Measurements from ENCODE around the gene CEACAM16. TPM values are rescaled to one million over a fixed set of nuclear protein-coding genes. Genes with fewer than 3 reads are reported as not detected.
"Not testable (repeated sequence)": the region's sequence is repeated elsewhere in the genome, so short reads cannot be mapped to it uniquely, and the experiment has no call there.

CEACAM16 gene
- total RNA-seq, 1 donor from 2014 or later: 0.12 TPM

DNA sequence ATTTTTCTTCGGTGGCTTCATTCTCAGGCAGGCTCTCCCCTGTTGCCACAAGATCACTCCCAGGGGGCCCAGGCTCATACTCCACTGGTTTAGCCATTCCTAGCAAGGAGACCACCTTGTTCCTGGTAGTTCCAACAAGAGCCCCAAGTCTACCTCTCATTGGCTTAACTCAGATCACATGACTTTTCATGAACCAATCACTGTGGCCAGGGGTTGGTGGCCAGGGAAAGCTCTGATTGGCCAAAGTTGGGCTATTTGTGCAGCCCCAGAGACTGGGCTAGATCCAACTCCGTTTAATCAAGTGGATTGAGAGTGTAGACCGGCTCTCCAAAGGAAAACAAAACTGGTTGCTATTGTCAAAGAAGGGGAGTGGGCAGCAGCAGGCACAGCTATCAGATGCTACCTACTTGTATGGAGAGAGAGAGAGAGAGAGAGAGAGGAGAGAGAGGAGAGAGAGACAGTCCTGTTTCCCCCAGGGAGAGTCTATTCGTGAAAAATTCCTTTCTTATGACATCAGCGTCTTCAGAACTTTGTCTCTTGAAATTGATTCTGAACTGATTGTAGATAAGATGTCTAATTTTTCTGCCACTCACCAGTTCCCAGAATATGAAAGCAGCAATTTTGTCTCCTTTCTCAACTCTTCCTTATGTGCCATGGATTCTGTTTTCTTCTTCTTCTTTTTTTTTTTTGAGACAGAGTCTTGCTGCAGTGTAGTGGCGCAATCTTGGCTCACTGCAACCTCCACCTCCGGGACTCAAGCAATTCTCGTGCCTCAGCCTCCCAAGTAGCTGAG lies 21.7 kb upstream of the CEACAM16 start:
- DNase-seq (ENCODE audit: low spot score): no peak

- no peak for DNase-seq (ENCODE audit: low spot score)
Observed at GRCh38 chr19:44680536-44680935, 18.4 kb upstream of the CEACAM16 start.

- no peak for DNase-seq (ENCODE audit: low spot score)
Observed at GRCh38 chr19:44681992-44682790, 16.8 kb upstream of the CEACAM16 start.

GRCh38 chr19:44682807-44683206 lies 16.1 kb upstream of the CEACAM16 start:
- DNase-seq (ENCODE audit: low spot score): no peak

- DNase-seq (ENCODE audit: low spot score): no peak
Observed at GRCh38 chr19:44683434-44684210, 15.3 kb upstream of the CEACAM16 start.

- DNase-seq (ENCODE audit: low spot score): not testable (repeated sequence)
Observed at GRCh38 chr19:44684396-44684795, 14.6 kb upstream of the CEACAM16 start.

GRCh38 chr19:44684892-44685863 lies 13.8 kb upstream of the CEACAM16 start:
- DNase-seq (ENCODE audit: low spot score): peak; percentile 29

DNA sequence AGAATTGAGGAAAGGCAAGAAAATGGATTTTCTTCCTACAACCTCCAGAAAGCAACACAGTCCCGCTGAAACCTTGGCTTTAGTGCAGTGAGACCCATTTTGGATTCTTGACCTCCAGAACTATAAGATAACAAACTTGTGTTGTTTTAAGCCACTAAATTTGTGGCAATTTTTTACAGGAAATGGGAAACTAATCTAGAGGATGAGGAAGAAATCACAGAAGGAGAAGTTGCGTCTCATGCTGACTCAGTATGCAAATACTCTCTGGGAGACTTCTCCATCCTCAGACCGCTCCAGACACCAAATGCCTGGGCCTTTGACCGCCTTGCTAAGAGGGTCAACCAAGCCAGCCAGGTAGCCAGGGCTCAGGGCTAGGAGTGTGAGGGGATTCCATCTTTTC lies 13.1 kb upstream of the CEACAM16 start:
- DNase-seq (ENCODE audit: low spot score): no peak

- DNase-seq (ENCODE audit: low spot score): no peak
Observed at GRCh38 chr19:44686896-44687295, 12.1 kb upstream of the CEACAM16 start.

- no peak for DNase-seq (ENCODE audit: low spot score)
Observed at GRCh38 chr19:44687888-44688287, 11.1 kb upstream of the CEACAM16 start.

- DNase-seq (ENCODE audit: low spot score): peak; percentile 68
Observed at GRCh38 chr19:44689290-44690130, 9.4 kb upstream of the CEACAM16 start.

DNA sequence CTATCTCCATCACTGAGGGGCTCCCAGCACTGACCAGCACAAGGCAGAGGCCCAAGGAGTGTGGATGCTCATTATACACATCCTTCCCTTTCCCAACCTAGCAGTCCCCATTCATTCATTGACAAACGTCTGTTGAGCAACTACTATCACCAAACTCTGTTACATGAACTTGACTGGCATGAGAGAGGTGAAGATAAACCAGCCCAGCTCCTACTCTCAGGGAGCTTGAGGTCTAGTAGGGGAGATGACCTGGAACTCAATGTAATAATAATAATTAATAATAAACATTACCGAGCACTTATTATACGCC lies 8.9 kb upstream of the CEACAM16 start:
- DNase-seq (ENCODE audit: low spot score): no peak

DNA sequence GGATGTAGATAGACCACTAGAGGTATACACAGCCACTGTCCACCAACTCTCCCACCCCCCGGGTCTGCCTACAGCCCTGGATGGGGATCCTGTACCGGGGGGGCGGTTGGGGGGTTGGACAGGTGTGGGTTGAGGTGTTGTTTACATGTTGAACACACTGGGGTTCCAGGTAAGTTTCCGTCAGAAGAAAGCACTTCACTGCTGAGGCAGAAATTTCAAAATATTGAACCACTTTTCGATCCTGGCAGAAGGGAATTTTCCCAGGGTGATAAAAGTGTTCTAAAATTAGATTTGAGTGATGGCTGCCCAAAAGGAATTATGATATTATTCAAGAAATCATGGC lies 6.6 kb upstream of the CEACAM16 start:
- DNase-seq (ENCODE audit: low spot score): no peak

DNA sequence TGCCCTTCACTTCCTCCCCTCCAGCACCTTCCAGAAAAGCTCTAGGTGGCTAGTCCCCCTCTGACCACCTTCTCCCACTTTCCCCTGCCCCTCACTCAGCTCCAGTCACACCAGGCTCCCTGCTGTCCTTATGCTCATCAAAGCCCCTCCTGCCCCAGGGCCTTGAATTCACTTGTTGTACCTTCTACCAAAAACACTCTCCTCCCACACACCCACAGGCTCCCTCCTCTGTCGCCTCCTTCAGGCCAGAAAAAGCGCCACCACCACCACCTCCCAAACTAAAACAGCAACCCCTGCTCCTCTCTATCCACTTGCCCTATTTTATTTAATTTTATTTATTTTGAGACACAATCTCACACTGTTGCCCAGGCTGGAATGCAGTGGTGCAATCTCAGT lies 4.8 kb upstream of the CEACAM16 start:
- no peak for DNase-seq (ENCODE audit: low spot score)

GRCh38 chr19:44696939-44697669 lies 1.8 kb upstream of the CEACAM16 start:
- DNase-seq (ENCODE audit: low spot score): no peak

- no peak for DNase-seq (ENCODE audit: low spot score)
Observed at GRCh38 chr19:44697670-44698034, 1.3 kb upstream of the CEACAM16 start.

- no peak for DNase-seq (ENCODE audit: low spot score)
Observed at GRCh38 chr19:44700547-44700946, 1.6 kb downstream of the CEACAM16 start.

DNA sequence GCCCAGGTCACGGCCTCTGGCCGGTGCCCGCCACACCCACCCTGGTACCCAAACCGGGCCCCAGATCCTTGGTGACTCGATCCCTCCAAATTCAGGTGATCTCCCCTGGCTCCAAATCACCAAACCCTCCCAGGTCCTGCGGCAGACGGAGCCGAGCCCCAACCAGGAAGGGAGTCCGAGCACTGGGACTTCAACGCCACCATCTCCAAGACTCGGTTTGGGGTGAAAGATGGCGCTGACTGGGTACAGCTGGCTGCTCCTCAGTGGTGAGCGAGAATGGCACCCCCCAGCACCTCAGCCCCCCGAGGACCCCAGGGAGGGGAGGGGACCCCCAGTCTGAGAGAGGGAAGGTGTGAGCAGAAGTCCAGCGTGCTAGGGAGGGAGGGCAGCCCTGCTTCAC lies 2.3 kb downstream of the CEACAM16 start:
- no peak for DNase-seq (ENCODE audit: low spot score)

- DNase-seq (ENCODE audit: low spot score): no peak
Observed at GRCh38 chr19:44702551-44703176, 3.7 kb downstream of the CEACAM16 start.

All from mucosa of gallbladder (tissue), 1 donor.